ENCODE results near the gene RAMP2.
"Not testable (repeated sequence)": the region's sequence is repeated elsewhere in the genome, so short reads cannot be mapped to it uniquely, and the experiment has no call there.

Gene RAMP2

GRCh38 chr17:42769964-42770363 lies 8.9 kb downstream of the RAMP2 start:
- not testable (repeated sequence) for DNase-seq

GRCh38 chr17:42772945-42773289 lies 11.9 kb downstream of the RAMP2 start:
- no peak for DNase-seq

- DNase-seq = peak; percentile 66 to 83
Observed at GRCh38 chr17:42773290-42774035, 12.4 kb downstream of the RAMP2 start, which contains the start of gene VPS25. TSS of gene VPS25 (plus strand) at chr17:42773449. CDS start at chr17:42773476, 27 bp downstream.

- no peak for DNase-seq
Observed at GRCh38 chr17:42774066-42774745, 13.2 kb downstream of the RAMP2 start.

- no peak for DNase-seq
Observed at GRCh38 chr17:42775534-42776098, 14.6 kb downstream of the RAMP2 start.

GRCh38 chr17:42778570-42778969 lies 17.5 kb downstream of the RAMP2 start:
- no peak for DNase-seq

GRCh38 chr17:42779304-42779935 lies 18.4 kb downstream of the RAMP2 start:
- DNase-seq = no peak

- peak in 1 of 2 experiments; percentile 35 for DNase-seq
Observed at GRCh38 chr17:42779936-42780850, 19.2 kb downstream of the RAMP2 start, which contains the start of gene WNK4. TSS of gene WNK4 (plus strand) at chr17:42780610. CDS start at chr17:42780699, 89 bp downstream.

- no peak for DNase-seq
Observed at GRCh38 chr17:42780851-42781638, 20.0 kb downstream of the RAMP2 start.

GRCh38 chr17:42781639-42782165 lies 20.7 kb downstream of the RAMP2 start:
- DNase-seq = no peak

GRCh38 chr17:42782166-42783061 lies 21.4 kb downstream of the RAMP2 start:
- no peak for DNase-seq

GRCh38 chr17:42783062-42783790 lies 22.2 kb downstream of the RAMP2 start:
- DNase-seq = no peak

- no peak for DNase-seq
Observed at GRCh38 chr17:42783791-42784138, 22.7 kb downstream of the RAMP2 start.

- DNase-seq = peak in 1 of 2 experiments; percentile 25
Observed at GRCh38 chr17:42784409-42784808, 23.4 kb downstream of the RAMP2 start.

GRCh38 chr17:42784811-42785592 lies 24.0 kb downstream of the RAMP2 start:
- no peak for DNase-seq

- DNase-seq = no peak
Observed at GRCh38 chr17:42787266-42787665, 26.2 kb downstream of the RAMP2 start.

GRCh38 chr17:42791948-42792347 lies 30.9 kb downstream of the RAMP2 start:
- no peak for DNase-seq

GRCh38 chr17:42792545-42792944 lies 31.5 kb downstream of the RAMP2 start:
- no peak for DNase-seq

GRCh38 chr17:42795061-42795460 lies 34.0 kb downstream of the RAMP2 start:
- DNase-seq = no peak
